Keratinocyte (primary cell): ENCODE measurements around the gene RETSAT. TPM values are rescaled to one million over a fixed set of nuclear protein-coding genes. Genes with fewer than 3 reads are reported as not detected.
A peak's percentile ranks its signal among the peaks of the same experiment; 100 is the strongest.

Source experiments
- DNase-seq: peaks from one replicate; pipeline ENCODE4 v3.0.0-alpha.2; 2011; ENCODE audit warnings: low read depth, missing footprints, low spot score
- FAIRE-seq: peaks from 2 replicates; lab custom pipeline; 2011; peaks lifted over from hg19 to GRCh38; lab: Jason Lieb, UNC
- H2AFZ ChIP-seq: 2 replicates; pipeline ENCODE4 v1.6.0; 2012; ENCODE audit warnings: low read length, control low read depth, inconsistent platforms; ENCODE audit not compliant: control insufficient read depth
- H3K27ac ChIP-seq: 2 replicates; pipeline ENCODE4 v1.5.1; 2011; ENCODE audit warnings: low read length; ENCODE audit not compliant: control insufficient read depth, insufficient read depth
- H3K27me3 ChIP-seq: 3 replicates; pipeline ENCODE4 v1.6.0; 2011; ENCODE audit warnings: low read length; ENCODE audit not compliant: control insufficient read depth, insufficient read depth; ENCODE audit errors: extremely low read depth
- H3K36me3 ChIP-seq, 2 experiments: 2 replicates in 1 of 2; 3 replicates in 1 of 2; pipeline ENCODE4 v1.5.1; 2011; ENCODE audit warnings: low read length in 2 of 2, mild to moderate bottlenecking in 1 of 2; ENCODE audit not compliant: control insufficient read depth in 2 of 2, insufficient read depth in 2 of 2; ENCODE audit errors: extremely low read depth in 1 of 2
- H3K4me1 ChIP-seq: 3 replicates; pipeline ENCODE4 v1.5.1; 2011; ENCODE audit warnings: low read length; ENCODE audit not compliant: control insufficient read depth, insufficient read depth; ENCODE audit errors: extremely low read depth
- H3K4me2 ChIP-seq: 3 replicates; pipeline ENCODE4 v1.6.0; 2011; ENCODE audit warnings: low read depth, low read length; ENCODE audit not compliant: control insufficient read depth, insufficient read depth; ENCODE audit errors: extremely low read depth
- H3K4me3 ChIP-seq, 3 experiments: fragments of 200-600 bp in 1 of 3; sonication (generic) in 1 of 3; 2 replicates in 2 of 3; 3 replicates in 1 of 3; pipeline ENCODE4 v1.5.1; 2011 to 2016; ENCODE audit warnings: low read length in 3 of 3, mild to moderate bottlenecking in 3 of 3, control low read depth in 2 of 3, inconsistent platforms in 1 of 3, low read depth in 1 of 3, mixed read lengths in 1 of 3, mixed run types in 1 of 3, moderate library complexity in 1 of 3; ENCODE audit not compliant: control insufficient read depth in 2 of 3, insufficient read depth in 2 of 3; ENCODE audit errors: extremely low read depth in 1 of 3
- H3K79me2 ChIP-seq: 2 replicates; pipeline ENCODE4 v1.6.0; 2012; ENCODE audit warnings: low read length; ENCODE audit not compliant: control insufficient read depth, insufficient read depth
- H3K9ac ChIP-seq: 3 replicates; pipeline ENCODE4 v1.6.0; 2011; ENCODE audit warnings: low read length; ENCODE audit not compliant: control insufficient read depth, insufficient read depth; ENCODE audit errors: extremely low read depth
- H3K9me1 ChIP-seq: 3 replicates; pipeline ENCODE4 v1.6.0; 2011; ENCODE audit warnings: low read length; ENCODE audit not compliant: control insufficient read depth, insufficient read depth; ENCODE audit errors: extremely low read depth
- H3K9me3 ChIP-seq: 2 replicates; pipeline ENCODE4 v1.5.1; 2012; ENCODE audit warnings: low read depth, low read length; ENCODE audit not compliant: control insufficient read depth
- H4K20me1 ChIP-seq: 3 replicates; pipeline ENCODE4 v1.6.0; 2011; ENCODE audit warnings: low read length; ENCODE audit not compliant: control insufficient read depth, insufficient read depth; ENCODE audit errors: extremely low read depth
- EZH2 ChIP-seq: IDR thresholded peaks from one replicate; pipeline ENCODE4 v1.6.1; 2012; ENCODE audit warnings: inconsistent platforms, mild to moderate bottlenecking, low read length, moderate library complexity
- dilution Hi-C: fragments of 300-500 bp; cut with MboI; formaldehyde crosslinking; loops from one replicate; pipeline ENCODE4 v1.7.0; 2020; ENCODE audit warnings: low sequenced_read_pairs; ENCODE audit not compliant: extremely low pct_ligation_motif_present
- polyA plus RNA-seq, 5 experiments: library from polyadenylated mRNA; depleted of rRNA in 3 of 5; stranded (reverse) in 3 of 5; stranded (forward) in 1 of 5; unstranded in 1 of 5; fragments of >200 nt; gene quantifications; 1 replicate in 1 of 5; 2 replicates in 3 of 5; 3 replicates in 1 of 5; pipeline versions ENCODE4 v1.2.1 to v1.2.3, GENCODE V29; 2011 to 2012; ENCODE audit warnings: missing spikeins in 2 of 5, low read depth in 1 of 5, low replicate concordance in 1 of 5
- TF ChIP-seq, protein P1 (sequence below), 3 experiments: IDR thresholded peaks in 1 of 3; conservative IDR thresholded peaks in 1 of 3; optimal IDR thresholded peaks in 1 of 3; 2 replicates in 2 of 3; 3 replicates in 1 of 3; pipeline versions ENCODE3 to v1.5.1; 2011; ENCODE audit warnings: low read length in 3 of 3, mild to moderate bottlenecking in 3 of 3, moderate library complexity in 2 of 3, control low read depth in 1 of 3, inconsistent platforms in 1 of 3; ENCODE audit not compliant: insufficient read depth in 2 of 3; ENCODE audit errors: extremely low read depth in 1 of 3

RETSAT gene
- polyA plus RNA-seq, 1 donor (not counting 4 experiments of a cell fraction or from before 2014, with no cell fraction given) = 74.0 TPM

DNA sequence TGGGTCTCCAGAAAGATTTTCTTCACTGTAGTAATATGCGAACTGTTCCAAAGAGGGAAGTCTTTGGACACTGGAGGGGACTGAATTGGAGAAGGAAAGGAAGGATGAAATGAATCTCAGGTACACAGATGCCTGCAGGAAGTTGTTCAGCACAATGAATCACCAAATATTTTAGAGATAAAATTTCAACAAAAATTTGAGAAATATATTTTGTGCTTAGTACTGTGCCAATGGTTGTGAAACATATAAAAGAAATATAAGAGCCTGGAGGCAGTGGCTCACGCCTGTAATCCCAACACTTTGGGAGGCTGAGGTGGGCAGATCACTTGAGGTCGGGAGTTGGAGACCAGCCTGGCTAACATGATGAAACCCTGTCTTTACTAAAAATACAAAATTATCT, 3.4 kb upstream of the RETSAT start:
- FAIRE-seq = no peak
- Histone ChIP-seq H3K79me2 (peaks cover 31% of the 10 kb centered on the region), H3K9ac (no peak overlapping the region), H2AFZ (no peak overlapping the region), H3K4me3 (peak overlapping the region in 1 of 3 experiments; percentile 25), H3K4me2 (peak overlapping the region; percentile 51), H4K20me1 (no peaks in the 10 kb centered on the region), H3K9me3 (no peaks in the 10 kb centered on the region), H3K4me1 (peaks cover 23% of the 10 kb centered on the region), H3K27ac (no peak overlapping the region), H3K27me3 (no peaks in the 10 kb centered on the region), H3K9me1 (no peaks in the 10 kb centered on the region), H3K36me3 (peaks cover 13 to 14% of the 10 kb centered on the region in 2 experiments)
- DNase-seq = no peak
- TF ChIP-seq, protein P1, sequence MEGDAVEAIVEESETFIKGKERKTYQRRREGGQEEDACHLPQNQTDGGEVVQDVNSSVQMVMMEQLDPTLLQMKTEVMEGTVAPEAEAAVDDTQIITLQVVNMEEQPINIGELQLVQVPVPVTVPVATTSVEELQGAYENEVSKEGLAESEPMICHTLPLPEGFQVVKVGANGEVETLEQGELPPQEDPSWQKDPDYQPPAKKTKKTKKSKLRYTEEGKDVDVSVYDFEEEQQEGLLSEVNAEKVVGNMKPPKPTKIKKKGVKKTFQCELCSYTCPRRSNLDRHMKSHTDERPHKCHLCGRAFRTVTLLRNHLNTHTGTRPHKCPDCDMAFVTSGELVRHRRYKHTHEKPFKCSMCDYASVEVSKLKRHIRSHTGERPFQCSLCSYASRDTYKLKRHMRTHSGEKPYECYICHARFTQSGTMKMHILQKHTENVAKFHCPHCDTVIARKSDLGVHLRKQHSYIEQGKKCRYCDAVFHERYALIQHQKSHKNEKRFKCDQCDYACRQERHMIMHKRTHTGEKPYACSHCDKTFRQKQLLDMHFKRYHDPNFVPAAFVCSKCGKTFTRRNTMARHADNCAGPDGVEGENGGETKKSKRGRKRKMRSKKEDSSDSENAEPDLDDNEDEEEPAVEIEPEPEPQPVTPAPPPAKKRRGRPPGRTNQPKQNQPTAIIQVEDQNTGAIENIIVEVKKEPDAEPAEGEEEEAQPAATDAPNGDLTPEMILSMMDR (optimal IDR thresholded peaks at IDR 0.05 in 1 of 3, IDR thresholded peaks at IDR 0.05 in 1 of 3, conservative IDR thresholded peaks at IDR 0.05 in 1 of 3; ENCODE audit: extremely low read depth in 1 of 3, insufficient read depth in 2 of 3, low read length in 3 of 3) = no peak
- no peak for TF ChIP-seq EZH2
- dilution Hi-C loops = no loop called here

DNA sequence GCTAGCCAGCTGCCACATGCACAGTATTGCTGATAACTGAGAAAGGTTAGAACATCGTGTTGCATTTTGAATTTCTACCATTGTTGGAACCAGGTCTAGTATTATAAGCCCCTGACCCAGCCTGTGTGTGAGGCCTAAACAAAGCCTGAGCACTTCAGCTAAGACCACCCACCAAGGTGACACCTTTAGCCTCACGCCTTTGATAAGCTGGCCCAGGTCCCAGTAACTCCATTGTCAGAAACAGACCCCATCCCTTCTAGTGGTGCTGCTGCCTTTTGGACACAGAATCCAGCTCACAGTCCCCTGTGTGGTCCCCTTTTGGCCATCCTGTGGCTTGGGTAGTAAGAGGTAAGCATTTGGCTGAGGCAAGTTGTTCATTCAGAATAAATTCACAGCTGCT, 1.9 kb upstream of the RETSAT start:
- FAIRE-seq = no peak
- H3K4me2 ChIP-seq = no peak overlapping the region
- no peaks in the 10 kb centered on the region for H3K9me1 ChIP-seq
- H3K27me3 ChIP-seq = no peaks in the 10 kb centered on the region
- H3K9me3 ChIP-seq = no peaks in the 10 kb centered on the region
- no peak overlapping the region for H2AFZ ChIP-seq
- H3K4me1 ChIP-seq = peaks cover 26% of the 10 kb centered on the region
- H3K36me3 ChIP-seq = peaks cover 11 to 14% of the 10 kb centered on the region in 2 experiments
- H3K27ac ChIP-seq = no peak overlapping the region
- no peak for DNase-seq
- TF ChIP-seq EZH2 = no peak
- TF ChIP-seq, protein P1 (optimal IDR thresholded peaks at IDR 0.05 in 1 of 3, IDR thresholded peaks at IDR 0.05 in 1 of 3, conservative IDR thresholded peaks at IDR 0.05 in 1 of 3; ENCODE audit: extremely low read depth in 1 of 3, insufficient read depth in 2 of 3, low read length in 3 of 3) = no peak
- no peak overlapping the region for H3K4me3 ChIP-seq
- H4K20me1 ChIP-seq = no peaks in the 10 kb centered on the region
- H3K79me2 ChIP-seq = peaks cover 43% of the 10 kb centered on the region
- dilution Hi-C loops = no loop called here
- H3K9ac ChIP-seq = no peak overlapping the region
